A172 (cell line): Measurements from ENCODE around the gene ZNF593OS. TPM values are rescaled to one million over a fixed set of nuclear protein-coding genes. Genes with fewer than 3 reads are reported as not detected.
A peak's percentile ranks its signal among the peaks of the same experiment; 100 is the strongest.

ENCODE experiments used
- DNase-seq: peaks from one replicate; pipeline ENCODE4 v3.0.0-alpha.2; 2015; ENCODE audit warnings: low spot score
- total RNA-seq: library from RNA; depleted of rRNA; stranded (reverse); fragments of >200 nt; shearing (Covaris generic); gene quantifications from 2 replicates; pipeline ENCODE4 v1.2.3, GENCODE V29; 2014; rRNA removed

ZNF593OS gene
- total RNA-seq, 1 experiment from 2014 or later, result not detected

DNA sequence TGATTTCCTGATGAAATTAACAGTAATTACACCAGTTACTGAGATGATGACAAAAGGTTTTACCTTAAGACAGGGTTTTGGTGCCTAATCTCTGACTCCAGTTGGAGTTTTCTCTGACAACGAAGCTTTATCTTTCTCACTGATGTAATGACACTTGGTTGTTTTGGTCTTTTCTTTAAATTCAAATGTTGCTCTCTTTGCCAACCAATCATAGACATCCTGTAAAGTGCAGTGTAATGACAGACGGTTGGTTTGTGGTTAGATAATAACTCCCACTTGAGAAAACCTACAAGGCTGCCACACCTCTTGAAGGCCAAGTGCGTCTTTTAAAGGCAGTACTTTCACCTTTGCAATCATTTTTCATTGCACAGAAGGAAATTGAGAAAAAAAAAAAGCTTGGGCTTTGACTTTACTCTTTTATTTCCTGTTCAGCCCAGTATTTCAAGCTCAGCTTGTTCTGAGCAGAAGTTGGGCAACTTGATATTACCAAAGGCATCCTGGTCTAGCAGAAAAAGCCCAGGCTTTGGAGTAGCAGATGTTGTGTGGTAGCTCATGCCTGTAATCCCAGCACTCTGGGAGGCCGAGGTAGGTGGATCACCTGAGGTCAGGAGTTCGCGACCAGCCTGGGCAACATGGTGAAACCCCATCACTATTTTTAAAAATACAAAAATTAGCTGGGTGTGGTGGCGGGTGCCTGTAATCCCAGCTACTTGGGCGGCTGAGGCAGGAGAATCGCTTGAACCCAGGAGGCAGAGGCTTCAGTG is 45.1 kb downstream of the ZNF593OS start:
- DNase-seq, result peak; percentile 76

DNA sequence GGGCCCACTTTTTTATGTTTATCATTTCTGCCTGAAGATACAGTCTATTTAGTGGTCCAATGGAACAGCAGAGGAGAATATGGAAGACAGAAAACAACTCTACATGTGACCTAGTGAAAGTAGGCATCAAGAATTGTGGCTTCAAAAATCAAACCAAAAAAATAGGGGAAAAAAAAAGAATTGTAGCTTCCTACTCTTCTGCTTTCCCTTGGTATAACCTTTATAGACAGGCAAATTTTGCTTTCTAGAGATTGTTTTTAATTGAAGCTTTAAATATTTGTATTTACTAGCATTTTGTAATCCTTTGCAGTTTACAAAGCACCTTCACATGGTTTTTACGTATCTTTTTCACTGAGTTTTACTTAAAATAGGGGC is 45.7 kb downstream of the ZNF593OS start:
- DNase-seq, result no peak

DNA sequence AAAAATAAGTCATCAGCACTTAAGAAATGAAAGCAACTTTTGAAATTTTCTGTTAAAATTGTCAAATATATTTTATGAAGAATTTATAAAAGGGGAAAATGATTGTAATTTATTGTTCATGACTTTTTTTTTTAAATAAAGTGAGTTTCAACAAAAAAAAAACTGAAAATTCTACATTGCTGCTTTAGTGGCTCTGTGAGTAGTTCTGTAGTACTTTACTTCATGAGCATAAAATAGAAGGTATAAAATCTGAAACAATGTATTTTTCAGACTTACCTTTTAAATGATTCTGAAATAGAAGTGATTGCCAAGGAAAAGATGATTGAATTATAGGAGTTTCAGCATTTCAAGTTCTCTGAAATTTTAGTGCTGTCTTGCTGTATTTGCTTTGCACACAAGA is 46.2 kb downstream of the ZNF593OS start:
- DNase-seq, result no peak

DNA sequence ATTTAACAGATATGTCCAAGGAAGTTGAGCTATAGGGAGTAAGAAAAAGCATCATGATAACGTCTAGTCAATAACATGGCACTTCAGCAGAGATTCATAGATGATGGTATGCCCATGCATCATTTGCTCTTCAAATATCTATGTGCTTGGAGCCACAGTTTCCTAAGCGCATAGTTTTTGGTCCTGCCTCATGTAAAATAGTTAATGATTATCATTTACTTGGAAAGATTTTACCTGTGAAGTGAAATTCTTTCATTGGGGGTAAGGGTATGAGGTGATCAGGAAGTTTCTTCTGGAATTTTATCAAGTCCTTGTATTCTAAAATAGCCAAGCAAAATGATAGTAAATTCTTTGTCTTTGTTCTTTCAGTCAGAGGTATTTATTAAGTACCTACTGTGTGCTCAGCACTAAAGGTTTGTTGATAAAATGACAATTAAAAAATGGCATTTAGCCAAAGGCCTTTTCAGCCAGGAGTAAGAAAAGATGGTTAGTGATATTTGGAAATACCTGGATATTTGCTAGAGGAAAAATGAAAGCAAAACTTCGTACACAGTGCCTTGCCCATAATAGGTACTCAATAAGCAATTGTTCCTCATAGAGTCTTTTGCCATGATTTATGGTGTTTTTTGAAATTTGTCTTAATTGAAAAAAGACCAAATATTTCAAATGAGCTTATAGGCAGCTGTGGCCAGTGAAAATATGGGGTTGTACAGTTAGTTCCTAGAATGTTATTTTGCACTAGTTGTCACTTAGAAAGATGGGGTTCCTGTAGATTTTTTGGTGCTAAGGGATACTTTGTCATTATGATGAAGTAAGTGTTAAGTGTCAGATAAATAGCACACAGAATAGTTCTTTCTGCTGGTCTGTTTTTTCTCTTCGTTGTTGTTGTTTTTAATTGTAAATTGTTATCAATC is 47.0 kb downstream of the ZNF593OS start:
- DNase-seq, result no peak

DNA sequence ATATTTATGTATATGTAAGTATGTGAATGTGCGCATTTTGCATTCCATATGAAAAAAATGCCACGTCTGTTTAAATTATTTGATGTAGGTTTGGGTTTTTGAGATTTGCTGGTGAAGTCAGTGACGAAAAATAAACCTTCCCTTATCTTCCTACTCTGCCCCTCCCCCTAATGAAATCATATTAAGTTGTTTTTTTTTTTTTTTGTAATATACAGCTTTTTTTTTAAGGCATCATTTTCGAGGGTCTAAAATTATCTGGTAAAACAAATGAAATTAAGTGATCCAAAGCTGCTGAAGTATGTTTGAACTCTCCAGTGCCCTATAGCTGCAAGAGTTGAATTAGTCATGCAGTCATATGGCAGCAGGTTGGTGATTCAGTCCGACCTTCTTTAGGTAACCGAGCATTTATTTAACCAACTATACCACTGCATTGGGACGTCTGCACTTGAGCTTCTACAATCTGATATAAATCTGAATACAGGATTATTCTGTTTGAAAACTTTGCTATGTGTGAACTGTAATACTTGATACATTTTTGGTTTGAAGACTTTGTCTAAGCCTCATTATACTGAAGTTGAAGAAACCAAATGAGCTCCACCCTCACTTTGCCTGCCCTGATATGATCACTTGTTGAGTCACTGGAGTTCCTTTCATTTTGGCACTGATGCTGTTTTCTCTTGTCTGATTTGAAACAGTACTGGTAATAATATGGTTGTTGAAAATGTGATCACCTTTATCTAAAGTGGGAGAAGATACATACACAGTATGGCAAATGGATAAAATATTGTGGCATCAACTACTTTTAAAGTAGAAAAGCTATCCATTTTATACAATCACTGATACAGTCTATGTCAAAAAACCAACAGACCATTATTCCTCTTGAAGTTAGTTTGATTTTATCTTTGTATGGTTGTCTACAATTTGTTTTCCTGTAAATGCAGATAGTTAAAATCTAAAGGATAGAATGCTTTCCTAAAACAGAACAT is 48.4 kb downstream of the ZNF593OS start:
- peak; percentile 60 for DNase-seq

DNA sequence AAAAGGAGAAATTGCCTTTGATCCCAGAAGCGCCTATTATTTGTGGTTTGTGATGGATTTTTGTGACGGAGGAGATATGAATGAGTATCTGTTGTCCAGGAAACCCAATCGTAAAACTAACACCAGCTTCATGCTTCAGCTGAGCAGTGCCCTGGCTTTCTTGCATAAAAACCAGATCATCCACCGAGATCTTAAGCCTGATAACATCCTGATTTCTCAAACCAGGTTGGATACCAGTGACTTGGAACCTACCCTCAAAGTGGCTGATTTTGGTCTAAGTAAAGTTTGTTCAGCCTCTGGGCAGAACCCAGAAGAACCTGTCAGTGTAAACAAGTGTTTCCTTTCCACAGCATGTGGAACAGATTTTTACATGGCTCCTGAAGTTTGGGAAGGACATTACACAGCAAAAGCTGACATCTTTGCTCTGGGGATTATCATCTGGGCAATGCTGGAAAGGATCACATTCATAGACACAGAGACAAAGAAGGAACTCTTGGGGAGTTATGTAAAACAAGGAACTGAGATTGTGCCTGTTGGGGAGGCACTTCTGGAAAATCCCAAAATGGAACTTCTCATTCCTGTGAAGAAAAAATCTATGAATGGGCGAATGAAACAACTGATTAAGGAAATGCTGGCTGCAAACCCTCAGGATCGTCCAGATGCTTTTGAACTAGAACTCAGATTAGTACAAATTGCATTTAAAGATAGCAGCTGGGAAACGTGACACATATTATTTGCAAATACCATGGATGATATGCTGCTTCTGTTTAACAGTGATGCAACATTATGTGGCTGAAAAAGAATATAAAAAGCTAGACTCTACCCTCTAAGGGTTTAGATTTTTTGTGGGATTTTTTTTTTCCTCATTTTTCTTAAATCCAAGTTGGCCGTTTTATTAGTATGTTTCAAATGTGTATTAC is 49.5 kb downstream of the ZNF593OS start:
- DNase-seq, result no peak

DNA sequence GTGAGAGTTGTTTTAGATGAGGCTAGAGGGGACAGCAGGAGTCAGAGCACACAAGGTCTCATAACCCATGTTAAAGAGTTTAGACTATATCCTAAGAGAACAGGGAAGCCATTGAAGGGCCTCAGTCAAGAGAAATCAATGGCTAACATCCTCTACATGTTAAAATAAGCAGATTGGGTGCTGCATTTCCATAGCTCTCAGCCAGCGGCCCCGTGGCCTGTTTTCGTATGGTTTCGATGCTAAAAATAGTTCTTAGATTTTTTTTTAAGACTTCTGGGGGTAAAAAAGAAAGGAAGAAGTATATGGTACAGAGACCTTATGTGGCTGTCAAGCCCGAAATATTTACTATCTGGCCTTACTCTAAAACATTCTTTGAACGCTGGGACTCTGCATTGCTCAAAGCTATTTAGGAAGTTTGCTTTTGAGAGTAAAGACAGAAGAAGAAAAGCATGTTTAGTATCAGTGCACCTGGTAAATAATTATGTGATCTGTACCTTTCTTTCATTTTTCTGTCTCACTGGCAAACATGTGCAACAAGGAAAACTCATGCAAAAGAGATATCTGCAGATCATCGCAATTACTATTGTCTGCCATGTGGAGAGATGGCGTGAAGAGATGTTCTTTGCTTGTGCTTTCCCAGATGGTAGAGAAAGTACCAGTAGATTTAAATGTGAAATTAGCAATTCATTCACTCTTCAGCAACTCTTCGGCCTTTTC is 51.6 kb downstream of the ZNF593OS start:
- DNase-seq, result no peak

Other genes with a start within 250 kb of the ZNF593OS start
- gene PAFAH2, start 173.8 kb downstream of the ZNF593OS start, total RNA-seq, result 8.5 and 13.0 TPM in 2 replicates
- 0.17 TPM in 1 of 2 replicates, not detected in the other for gene EXTL1, start 150.1 kb downstream of the ZNF593OS start, total RNA-seq
- not detected in 2 replicates for gene SLC30A2, start 125.7 kb downstream of the ZNF593OS start, total RNA-seq
- not detected in 2 replicates for gene TRIM63, start 104.2 kb downstream of the ZNF593OS start, total RNA-seq
- 4.4 and 6.1 TPM in 2 replicates for gene PDIK1L, start 60.0 kb downstream of the ZNF593OS start, total RNA-seq
- 0.62 TPM in 1 of 2 replicates, not detected in the other for gene FAM110D, start 12.8 kb downstream of the ZNF593OS start, total RNA-seq
- not detected in 2 replicates for gene C1orf232, start 2.9 kb downstream of the ZNF593OS start, total RNA-seq
- 12.9 and 18.1 TPM in 2 replicates for gene ZNF593, start 1.9 kb downstream of the ZNF593OS start, total RNA-seq
- gene CNKSR1, start 5.7 kb upstream of the ZNF593OS start, total RNA-seq, result not detected in 2 replicates
- not detected in 2 replicates for gene CATSPER4, start 18.8 kb upstream of the ZNF593OS start, total RNA-seq
- 13.4 and 18.0 TPM in 2 replicates for gene CEP85, start 62.4 kb upstream of the ZNF593OS start, total RNA-seq
- 71.8 and 77.5 TPM in 2 replicates for gene SH3BGRL3, start 108.3 kb upstream of the ZNF593OS start, total RNA-seq
- 2.9 and 7.6 TPM in 2 replicates for gene UBXN11, start 134.8 kb upstream of the ZNF593OS start, total RNA-seq
- gene CD52, start 146.1 kb upstream of the ZNF593OS start, total RNA-seq, result not detected in 2 replicates
- gene CRYBG2, start 182.3 kb upstream of the ZNF593OS start, total RNA-seq, result 0.02 and 0.17 TPM in 2 replicates
- gene ZNF683, start 200.9 kb upstream of the ZNF593OS start, total RNA-seq, result not detected in 2 replicates
- gene LIN28A, start 239.0 kb upstream of the ZNF593OS start, total RNA-seq, result not detected in 2 replicates